IPS DF 19.7 (cell line): ENCODE measurements around the gene SAMD13.
"Not testable (repeated sequence)": the region's sequence is repeated elsewhere in the genome, so short reads cannot be mapped to it uniquely, and the experiment has no call there.

Source experiments
- DNase-seq: peaks from one replicate; pipeline ENCODE4 v3.0.0-alpha.2; 2013; ENCODE audit warnings: low read depth, low spot score

Gene SAMD13

GRCh38 chr1:84283381-84283780 lies 18.1 kb upstream of the SAMD13 start:
- DNase-seq, result no peak

- no peak for DNase-seq
Measured at GRCh38 chr1:84286071-84286470, 15.4 kb upstream of the SAMD13 start.

- DNase-seq, result not testable (repeated sequence)
Measured at GRCh38 chr1:84287389-84287788, 14.1 kb upstream of the SAMD13 start.

- no peak for DNase-seq
Measured at GRCh38 chr1:84289169-84289785, 12.2 kb upstream of the SAMD13 start.

- no peak for DNase-seq
Measured at GRCh38 chr1:84291882-84292655, 9.4 kb upstream of the SAMD13 start.

- DNase-seq, result no peak
Measured at GRCh38 chr1:84293766-84294165, 7.7 kb upstream of the SAMD13 start.

GRCh38 chr1:84294751-84295150 lies 6.8 kb upstream of the SAMD13 start:
- DNase-seq, result no peak

- no peak for DNase-seq
Measured at GRCh38 chr1:84297546-84298244, 3.8 kb upstream of the SAMD13 start.

- no peak for DNase-seq
Measured at GRCh38 chr1:84298328-84298683, 3.2 kb upstream of the SAMD13 start.

GRCh38 chr1:84298684-84299535 lies 2.6 kb upstream of the SAMD13 start:
- DNase-seq, result no peak

GRCh38 chr1:84299536-84300170 lies 1.9 kb upstream of the SAMD13 start:
- no peak for DNase-seq

- no peak for DNase-seq
Measured at GRCh38 chr1:84300501-84300900, 1.0 kb upstream of the SAMD13 start.

- DNase-seq, result no peak
Measured at GRCh38 chr1:84301785-84302385, 377 bp downstream of the SAMD13 start.

GRCh38 chr1:84303314-84303830 lies 1.9 kb downstream of the SAMD13 start:
- DNase-seq, result no peak

- DNase-seq, result no peak
Measured at GRCh38 chr1:84307398-84307797, 5.9 kb downstream of the SAMD13 start.

- no peak for DNase-seq
Measured at GRCh38 chr1:84311296-84311695, 9.8 kb downstream of the SAMD13 start.

- DNase-seq, result no peak
Measured at GRCh38 chr1:84319662-84320061, 18.2 kb downstream of the SAMD13 start.

- DNase-seq, result no peak
Measured at GRCh38 chr1:84327830-84328229, 26.3 kb downstream of the SAMD13 start.

- DNase-seq, result no peak
Measured at GRCh38 chr1:84330125-84330984, 28.8 kb downstream of the SAMD13 start.

- DNase-seq, result no peak
Measured at GRCh38 chr1:84339503-84339902, 38.0 kb downstream of the SAMD13 start.
